CD14-positive monocyte (primary cell): ENCODE results near the gene NAA16. TPM values are rescaled to one million over a fixed set of nuclear protein-coding genes. Genes with fewer than 3 reads are reported as not detected.
"Not testable (repeated sequence)": the region's sequence is repeated elsewhere in the genome, so short reads cannot be mapped to it uniquely, and the experiment has no call there.

ENCODE experiments used
- DNase-seq, 3 donors: peaks; one replicate each; pipeline ENCODE4 v3.0.0-alpha.2; 2011 to 2022
- H2AFZ ChIP-seq: 2 replicates; pipeline ENCODE4 v1.6.0; 2012; ENCODE audit warnings: mild to moderate bottlenecking, low read depth, low read length, inconsistent platforms; ENCODE audit not compliant: insufficient read depth, poor library complexity, severe bottlenecking
- H3K27ac ChIP-seq, 2 donors: 1 replicate in 1 of 2; 2 replicates in 1 of 2; pipeline ENCODE4 v1.5.1; 2012 to 2013; ENCODE audit warnings: low read length in 2 of 2, control low read depth in 1 of 2, inconsistent platforms in 1 of 2, low read depth in 1 of 2, mild to moderate bottlenecking in 1 of 2
- H3K27me3 ChIP-seq, 2 donors: one replicate each; pipeline versions ENCODE4 v1.6.0 to v1.6.1; 2011 to 2013; ENCODE audit warnings: low read length in 2 of 2; ENCODE audit not compliant: control insufficient read depth in 2 of 2, insufficient read depth in 2 of 2
- H3K36me3 ChIP-seq, 2 donors: replicated peaks in 1 of 2; 1 replicate in 1 of 2; 2 replicates in 1 of 2; pipeline versions ENCODE4 v1.5.1 to v1.6.1; 2012 to 2013; ENCODE audit warnings: low read length in 2 of 2, control low read depth in 1 of 2, inconsistent platforms in 1 of 2, mild to moderate bottlenecking in 1 of 2; ENCODE audit not compliant: insufficient read depth in 2 of 2, control insufficient read depth in 1 of 2
- H3K4me1 ChIP-seq, 2 donors: 1 replicate in 1 of 2; 2 replicates in 1 of 2; pipeline versions ENCODE4 v1.5.1 to v1.6.1; 2012 to 2013; ENCODE audit warnings: low read length in 2 of 2, control low read depth in 1 of 2, inconsistent platforms in 1 of 2, mild to moderate bottlenecking in 1 of 2, moderate library complexity in 1 of 2; ENCODE audit not compliant: insufficient read depth in 2 of 2, control insufficient read depth in 1 of 2
- H3K4me2 ChIP-seq: replicated peaks from 2 replicates; pipeline ENCODE3; 2012; ENCODE audit warnings: low read length, moderate library complexity, mild to moderate bottlenecking; ENCODE audit not compliant: poor library complexity, severe bottlenecking; ENCODE audit errors: extremely low read depth
- H3K4me3 ChIP-seq, 3 experiments: fragments of 200-600 bp in 1 of 3; sonication (generic) in 1 of 3; replicated peaks in 1 of 3; 1 replicate in 2 of 3; 2 replicates in 1 of 3; pipeline ENCODE4 v1.5.1; 2011 to 2013; ENCODE audit warnings: low read length in 3 of 3, mild to moderate bottlenecking in 3 of 3, control low read depth in 2 of 3, low read depth in 2 of 3, inconsistent platforms in 1 of 3, moderate library complexity in 1 of 3
- H3K79me2 ChIP-seq: 2 replicates; pipeline ENCODE4 v1.6.0; 2012; ENCODE audit warnings: mild to moderate bottlenecking, control low read depth, inconsistent platforms, low read length, moderate library complexity; ENCODE audit not compliant: insufficient read depth
- H3K9ac ChIP-seq: 2 replicates; pipeline ENCODE4 v1.6.0; 2017; ENCODE audit warnings: low read length, mild to moderate bottlenecking; ENCODE audit not compliant: insufficient read depth, poor library complexity, severe bottlenecking
- H3K9me3 ChIP-seq, 2 donors: replicated peaks in 1 of 2; 1 replicate in 1 of 2; 2 replicates in 1 of 2; pipeline versions ENCODE4 v1.5.1 to v1.6.1; 2012 to 2013; ENCODE audit warnings: low read length in 2 of 2, control low read depth in 1 of 2; ENCODE audit not compliant: control insufficient read depth in 1 of 2, insufficient read depth in 1 of 2
- H4K20me1 ChIP-seq: 2 replicates; pipeline ENCODE4 v1.6.0; 2012; ENCODE audit warnings: mild to moderate bottlenecking, low read length, control low read depth, moderate library complexity; ENCODE audit not compliant: insufficient read depth
- H3K27ac Mint-ChIP-seq, 7 donors: one replicate each; pipeline ENCODE4 v1.8.0; 2020; ENCODE audit warnings: mild to moderate bottlenecking in 7 of 7, mixed read lengths in 7 of 7, moderate library complexity in 6 of 7, inconsistent platforms in 2 of 7
- H3K27me3 Mint-ChIP-seq, 3 donors: one replicate each; pipeline ENCODE4 v1.8.0; 2021 to 2022; ENCODE audit warnings: low read depth in 3 of 3, mild to moderate bottlenecking in 3 of 3, mixed read lengths in 3 of 3, moderate library complexity in 3 of 3, inconsistent platforms in 1 of 3
- H3K36me3 Mint-ChIP-seq, 2 donors: one replicate each; pipeline ENCODE4 v1.8.0; 2020; ENCODE audit warnings: mixed read lengths in 2 of 2, inconsistent platforms in 1 of 2, mild to moderate bottlenecking in 1 of 2
- H3K4me1 Mint-ChIP-seq: one replicate; pipeline ENCODE4 v1.8.0; 2020; ENCODE audit warnings: mild to moderate bottlenecking, mixed read lengths
- H3K4me3 Mint-ChIP-seq, 2 donors: one replicate each; pipeline ENCODE4 v1.8.0; 2020; ENCODE audit warnings: mild to moderate bottlenecking in 2 of 2, mixed read lengths in 2 of 2, moderate library complexity in 1 of 2
- H3K9me3 Mint-ChIP-seq, 7 donors: one replicate each; pipeline ENCODE4 v1.8.0; 2020 to 2022; ENCODE audit warnings: mixed read lengths in 7 of 7, mild to moderate bottlenecking in 6 of 7, moderate library complexity in 6 of 7, inconsistent platforms in 2 of 7
- WGBS: methylation state at CpG from one replicate; pipeline ENCODE4 v1.1.5; 2013; ENCODE audit warnings: missing lambda C conversion rate; ENCODE audit not compliant: insufficient coverage; 5-methylcytosine and 5-hydroxymethylcytosine counted together
- intact Hi-C, 2 donors: fragments of 100-400 bp; cut with micrococcal nuclease; formaldehyde crosslinking; loops; one replicate each; pipeline versions ENCODE4 v1.15.0 to v1.15.1; 2023
- polyA plus RNA-seq, 3 donors: library from polyadenylated mRNA; depleted of rRNA in 1 of 3; unstranded in 2 of 3; stranded (reverse) in 1 of 3; fragments of 300-500 nt in 2 of 3; fragments of >200 nt in 1 of 3; fragmentation: Illumina TruSeq in 2 of 3; gene quantifications; 1 replicate in 2 of 3; 2 replicates in 1 of 3; pipeline ENCODE4 v1.2.3, GENCODE V29; 2012 to 2021
- TF ChIP-seq, protein P1 (sequence below): fragments of 200-600 bp; IDR thresholded peaks from one replicate; pipeline ENCODE4 v1.8.0; 2022; ENCODE audit warnings: antibody characterized with exemption, mild to moderate bottlenecking

The NAA16 gene
- polyA plus RNA-seq, 3 donors, result 3.8 to 20.6 (median 5.9) TPM

DNA sequence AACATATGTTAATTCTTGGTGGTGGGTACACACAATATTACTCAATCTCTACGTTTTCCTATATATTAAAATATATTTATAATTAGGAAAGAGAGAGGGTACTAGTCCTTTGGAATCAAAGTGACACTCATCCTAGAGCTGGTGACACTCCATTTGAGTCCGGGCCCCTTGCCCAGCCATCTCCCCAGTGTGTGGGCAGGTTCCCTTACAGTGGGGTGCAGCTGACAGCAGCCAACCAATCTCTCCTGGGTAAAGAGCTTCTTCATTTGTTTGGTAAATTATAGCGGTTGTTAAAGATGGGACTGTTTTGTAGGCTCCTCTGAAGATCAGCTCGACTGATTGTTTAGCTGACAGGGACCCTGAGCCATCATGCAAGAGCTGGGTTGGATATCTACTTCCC is 109.1 kb downstream of the NAA16 start:
- WGBS, result 94% methylated on average over 2 of the region's 4 CpGs
- Histone ChIP-seq H3K27ac (no peak overlapping the region), H3K4me3 (no peak overlapping the region), H3K27me3 (no peaks in the 10 kb centered on the region), H3K4me1 (no peaks in the 10 kb centered on the region), H3K36me3 (no peaks in the 10 kb centered on the region), H2AFZ (no peak overlapping the region), H3K9me3 (no peaks in the 10 kb centered on the region), H3K79me2 (no peaks in the 10 kb centered on the region), H3K9ac (no peak overlapping the region), H4K20me1 (no peaks in the 10 kb centered on the region), H3K4me2 (no peak overlapping the region)
- Mint-ChIP-seq H3K27ac (no peak overlapping the region), H3K27me3 (peaks cover 0 to 2% (median 0%) of the 10 kb centered on the region in 3 donors), H3K4me1 (no peaks in the 10 kb centered on the region), H3K36me3 (no peaks in the 10 kb centered on the region), H3K9me3 (peaks cover 0 to 10% (median 4%) of the 10 kb centered on the region in 7 donors), H3K4me3 (no peak overlapping the region)
- TF ChIP-seq, protein P1, sequence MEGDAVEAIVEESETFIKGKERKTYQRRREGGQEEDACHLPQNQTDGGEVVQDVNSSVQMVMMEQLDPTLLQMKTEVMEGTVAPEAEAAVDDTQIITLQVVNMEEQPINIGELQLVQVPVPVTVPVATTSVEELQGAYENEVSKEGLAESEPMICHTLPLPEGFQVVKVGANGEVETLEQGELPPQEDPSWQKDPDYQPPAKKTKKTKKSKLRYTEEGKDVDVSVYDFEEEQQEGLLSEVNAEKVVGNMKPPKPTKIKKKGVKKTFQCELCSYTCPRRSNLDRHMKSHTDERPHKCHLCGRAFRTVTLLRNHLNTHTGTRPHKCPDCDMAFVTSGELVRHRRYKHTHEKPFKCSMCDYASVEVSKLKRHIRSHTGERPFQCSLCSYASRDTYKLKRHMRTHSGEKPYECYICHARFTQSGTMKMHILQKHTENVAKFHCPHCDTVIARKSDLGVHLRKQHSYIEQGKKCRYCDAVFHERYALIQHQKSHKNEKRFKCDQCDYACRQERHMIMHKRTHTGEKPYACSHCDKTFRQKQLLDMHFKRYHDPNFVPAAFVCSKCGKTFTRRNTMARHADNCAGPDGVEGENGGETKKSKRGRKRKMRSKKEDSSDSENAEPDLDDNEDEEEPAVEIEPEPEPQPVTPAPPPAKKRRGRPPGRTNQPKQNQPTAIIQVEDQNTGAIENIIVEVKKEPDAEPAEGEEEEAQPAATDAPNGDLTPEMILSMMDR, result no peak
- intact Hi-C loops, result no loop called here
- no peak for DNase-seq

DNA sequence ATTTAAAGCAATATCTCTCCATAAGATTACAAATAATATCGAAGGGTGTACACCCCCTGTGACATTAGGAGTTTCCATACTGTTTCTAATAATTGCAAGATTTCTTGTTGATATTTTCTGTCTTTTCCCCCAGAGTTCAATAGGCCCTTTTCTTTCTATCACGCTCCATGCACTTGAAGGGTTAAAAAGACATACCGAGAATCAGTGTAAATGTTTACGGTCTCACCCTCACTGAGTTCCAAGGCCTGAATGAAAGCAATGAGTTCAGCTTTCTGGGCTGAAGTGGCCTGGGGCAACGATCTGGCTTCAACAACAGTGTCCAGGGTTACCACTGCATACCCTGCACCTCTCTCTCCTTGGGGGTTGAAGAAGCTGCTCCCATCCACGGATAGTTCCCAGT is 110.3 kb downstream of the NAA16 start:
- Mint-ChIP-seq H3K27ac (peak overlapping the region in 1 of 7 donors; percentile 33), H3K9me3 (peaks cover 1 to 15% (median 6%) of the 10 kb centered on the region in 7 donors)
- 83% methylated on average over 1 of the region's 6 CpGs for WGBS
- H3K36me3 Mint-ChIP-seq, H3K27ac ChIP-seq, H3K27me3 Mint-ChIP-seq, H4K20me1 ChIP-seq, H3K9me3 ChIP-seq, H3K4me2 ChIP-seq, H3K36me3 ChIP-seq, H2AFZ ChIP-seq, H3K79me2 ChIP-seq, H3K4me3 Mint-ChIP-seq, intact Hi-C loops, DNase-seq, H3K4me1 ChIP-seq, H3K9ac ChIP-seq, H3K4me3 ChIP-seq, H3K4me1 Mint-ChIP-seq, H3K27me3 ChIP-seq: not testable (repeated sequence)

DNA sequence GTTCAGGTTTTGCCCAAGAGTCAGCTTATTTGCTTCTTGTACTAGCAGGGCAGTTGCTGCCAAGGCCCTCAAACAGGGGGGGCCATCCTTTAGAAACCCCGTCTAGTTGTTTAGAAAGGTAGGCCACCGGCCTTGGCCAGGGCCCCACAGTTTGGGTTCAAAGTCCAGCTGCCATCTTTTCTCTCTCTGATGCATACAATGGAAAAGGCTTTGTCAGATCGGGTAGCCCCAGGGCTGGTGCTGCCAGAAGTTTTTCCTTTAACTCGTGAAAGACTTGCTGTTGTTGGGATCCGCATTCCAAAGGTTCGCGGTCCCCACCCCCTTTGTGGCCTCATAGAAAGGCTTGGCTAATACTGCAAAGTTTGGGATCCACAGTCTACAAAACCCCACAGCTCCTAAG is 110.9 kb downstream of the NAA16 start:
- H3K4me1 Mint-ChIP-seq, H3K36me3 Mint-ChIP-seq, H3K9me3 ChIP-seq, H2AFZ ChIP-seq, H3K4me3 Mint-ChIP-seq, H3K9ac ChIP-seq, H3K4me2 ChIP-seq, H3K79me2 ChIP-seq, DNase-seq, H3K27me3 ChIP-seq, H3K4me1 ChIP-seq, H4K20me1 ChIP-seq, H3K27ac Mint-ChIP-seq, H3K27ac ChIP-seq, intact Hi-C loops, H3K27me3 Mint-ChIP-seq, H3K36me3 ChIP-seq, H3K4me3 ChIP-seq: not testable (repeated sequence)
- WGBS, result 93% methylated on average over 6 of the region's 7 CpGs
- H3K9me3 Mint-ChIP-seq, result peaks cover 2 to 14% (median 6%) of the 10 kb centered on the region in 7 donors

DNA sequence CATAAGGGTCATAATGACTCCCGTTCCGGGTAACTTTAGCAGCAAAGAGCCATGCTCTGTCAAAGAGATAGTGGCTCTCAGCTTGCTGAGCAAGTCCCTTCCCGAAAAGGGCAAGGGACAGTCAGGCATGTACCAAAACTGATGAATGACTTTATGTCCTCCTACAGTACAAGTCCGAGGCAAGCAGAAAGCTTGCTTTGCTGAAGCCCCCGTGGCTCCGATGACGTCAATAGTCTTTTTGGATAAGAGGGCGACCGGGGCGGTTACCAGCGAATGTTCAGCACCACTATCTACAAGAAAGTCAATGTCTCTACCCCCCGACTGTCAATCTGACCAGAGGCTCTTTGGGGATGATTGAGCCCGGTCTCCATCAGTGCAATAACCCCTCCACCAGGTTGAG is 112.2 kb downstream of the NAA16 start:
- H2AFZ ChIP-seq, H3K4me3 Mint-ChIP-seq, H3K79me2 ChIP-seq, H3K9ac ChIP-seq, intact Hi-C loops, H3K4me3 ChIP-seq, H3K4me2 ChIP-seq, H3K4me1 ChIP-seq, H3K27ac ChIP-seq, H3K36me3 ChIP-seq, H4K20me1 ChIP-seq, H3K36me3 Mint-ChIP-seq, H3K4me1 Mint-ChIP-seq, DNase-seq, H3K27me3 Mint-ChIP-seq, H3K27me3 ChIP-seq: not testable (repeated sequence)
- Mint-ChIP-seq H3K27ac (peak overlapping the region in 1 of 7 donors; percentile 53), H3K9me3 (peaks cover 5 to 21% (median 13%) of the 10 kb centered on the region in 7 donors)
- WGBS, result 96% methylated on average over 5 of the region's 13 CpGs
- H3K9me3 ChIP-seq, result peaks cover 12 to 15% of the 10 kb centered on the region in 2 donors
